Gastroesophageal sphincter (tissue), 4 donors: Measurements from ENCODE around the gene EIPR1. TPM values are rescaled to one million over a fixed set of nuclear protein-coding genes. Genes with fewer than 3 reads are reported as not detected.
A peak's percentile ranks its signal among the peaks of the same experiment; 100 is the strongest.
"Not testable (repeated sequence)": the region's sequence is repeated elsewhere in the genome, so short reads cannot be mapped to it uniquely, and the experiment has no call there.

Source experiments
- ATAC-seq: fragments of 150-250 bp; one replicate; pipeline ENCODE4 v1.9.1; 2016; ENCODE audit warnings: mild to moderate bottlenecking, moderate library complexity
- H3K27ac ChIP-seq, 4 donors: fragments of 200-600 bp; sonication (generic) in 3 of 4; 1 replicate in 3 of 4; 2 replicates in 1 of 4; pipeline ENCODE4 v1.5.1; 2016 to 2019
- H3K27me3 ChIP-seq: fragments of 200-600 bp; sonication (generic); one replicate; pipeline ENCODE4 v1.5.1; 2019
- H3K36me3 ChIP-seq, 2 donors: fragments of 200-600 bp; sonication (generic); one replicate each; pipeline ENCODE4 v1.5.1; 2019; ENCODE audit warnings: control low read depth in 1 of 2
- H3K4me1 ChIP-seq, 3 donors: fragments of 200-600 bp; sonication (generic); 1 replicate in 2 of 3; 2 replicates in 1 of 3; pipeline ENCODE4 v1.5.1; 2016 to 2019; ENCODE audit warnings: control low read depth in 2 of 3
- H3K4me3 ChIP-seq, 2 donors: fragments of 200-600 bp; sonication (generic); one replicate each; pipeline ENCODE4 v1.5.1; 2019; ENCODE audit warnings: mild to moderate bottlenecking in 1 of 2, moderate library complexity in 1 of 2
- H3K9me3 ChIP-seq, 3 donors: fragments of 200-600 bp; sonication (generic); one replicate each; pipeline ENCODE4 v1.5.1; 2017 to 2019; ENCODE audit warnings: control low read depth in 2 of 3
- EP300 ChIP-seq: sonication (generic); formaldehyde crosslinking; IDR thresholded peaks from one replicate; pipeline ENCODE4 v1.6.1; 2017; ENCODE audit warnings: antibody characterized with exemption, mild to moderate bottlenecking
- POLR2A ChIP-seq, 2 donors: fragments of 450-650 bp; IDR thresholded peaks; one replicate each; pipeline ENCODE4 v1.6.1; 2017; ENCODE audit warnings: antibody characterized with exemption in 2 of 2, mild to moderate bottlenecking in 2 of 2, moderate library complexity in 1 of 2
- POLR2AphosphoS5 ChIP-seq: sonication (generic); formaldehyde crosslinking; IDR thresholded peaks from one replicate; pipeline ENCODE4 v1.6.1; 2017; ENCODE audit warnings: antibody characterized with exemption
- WGBS, 2 donors: methylation state at CpG; one replicate each; pipeline ENCODE4 v1.1.5; 2018; ENCODE audit warnings: low coverage in 1 of 2; 5-methylcytosine and 5-hydroxymethylcytosine counted together
- total RNA-seq, 4 donors: library from RNA; depleted of rRNA; stranded (reverse); fragments of >200 nt; gene quantifications; one replicate each; pipeline ENCODE4 v1.1.0, GENCODE V29; 2016
- TF ChIP-seq, protein P1 (sequence below), 4 experiments: fragments of 200-600 bp in 2 of 4; fragments of 450-650 bp in 2 of 4; sonication (generic) in 1 of 4; IDR thresholded peaks; one replicate each; pipeline ENCODE4 v1.5.1; 2017 to 2019; ENCODE audit warnings: antibody characterized with exemption in 4 of 4, mild to moderate bottlenecking in 2 of 4, moderate library complexity in 2 of 4

EIPR1 gene
- total RNA-seq, 4 donors from 2014 or later: 11.3 to 26.8 (median 22.2) TPM

DNA sequence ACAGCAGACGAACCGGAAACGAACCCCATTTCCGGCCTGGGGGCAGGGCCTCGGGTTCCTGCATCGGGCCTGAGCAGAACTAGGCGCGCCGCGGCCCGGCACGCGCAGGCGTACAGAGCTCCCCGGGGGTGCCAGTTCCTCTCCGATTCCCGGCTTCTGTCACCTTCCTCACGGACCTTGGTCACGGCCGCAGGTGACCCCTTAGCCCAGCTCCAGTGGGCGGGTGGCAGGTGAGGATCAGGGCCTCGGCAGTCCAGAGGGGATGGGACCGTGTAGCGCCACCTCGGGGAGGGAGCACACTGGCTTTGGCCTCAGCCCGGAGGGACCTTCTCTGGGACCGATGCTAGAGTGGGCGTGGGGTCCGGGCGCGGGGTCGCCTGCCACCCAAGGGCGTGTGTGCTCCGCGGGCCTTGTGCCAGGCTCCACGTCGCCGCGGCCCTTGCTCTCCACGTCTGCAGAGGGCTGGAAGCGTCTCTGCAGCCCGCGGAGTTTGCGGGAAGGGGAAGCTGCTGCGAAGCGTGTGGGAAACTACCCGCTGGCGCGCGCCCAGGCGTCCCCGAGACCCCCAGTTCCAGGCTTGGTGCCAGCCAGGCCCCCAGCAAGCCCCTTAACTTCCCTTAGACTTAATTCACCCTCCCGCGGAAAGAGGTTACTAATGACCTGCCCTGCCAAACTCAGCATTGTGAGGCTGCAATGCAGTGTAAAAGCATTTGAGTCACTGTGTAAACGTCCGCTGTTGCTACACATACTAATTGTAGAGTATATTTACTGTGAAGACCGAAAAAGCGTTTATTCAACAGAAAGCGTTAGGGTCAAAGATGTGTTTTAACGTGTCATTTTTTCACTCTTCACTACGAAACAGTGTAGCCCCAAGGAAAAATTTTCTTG, 2.3 kb upstream of the EIPR1 start, which contains the start of gene TRAPPC12:
TSS of gene TRAPPC12 (plus strand) at position 48 of the 888 bp plus-strand sequence. CDS start 7,930 bp downstream, outside the sequence.
- H3K36me3 ChIP-seq: peaks cover 0 to 13% of the 10 kb centered on the region in 2 donors
- no peaks in the 10 kb centered on the region for H3K9me3 ChIP-seq
- H3K27me3 ChIP-seq: no peaks in the 10 kb centered on the region
- peaks cover 0 to 39% (median 12%) of the 10 kb centered on the region in 3 donors for H3K4me1 ChIP-seq
- 2 to 5% methylated on average over 10 to 14 of the region's 61 CpGs for WGBS, 2 donors
- H3K4me3 ChIP-seq: peak within 1 kb of the TSS; percentile 82 to 86
- ATAC-seq: peak; percentile 82
- H3K27ac ChIP-seq: peak within 1 kb of the TSS; percentile 79 to 93 (median 90)
- TF ChIP-seq, protein P1, sequence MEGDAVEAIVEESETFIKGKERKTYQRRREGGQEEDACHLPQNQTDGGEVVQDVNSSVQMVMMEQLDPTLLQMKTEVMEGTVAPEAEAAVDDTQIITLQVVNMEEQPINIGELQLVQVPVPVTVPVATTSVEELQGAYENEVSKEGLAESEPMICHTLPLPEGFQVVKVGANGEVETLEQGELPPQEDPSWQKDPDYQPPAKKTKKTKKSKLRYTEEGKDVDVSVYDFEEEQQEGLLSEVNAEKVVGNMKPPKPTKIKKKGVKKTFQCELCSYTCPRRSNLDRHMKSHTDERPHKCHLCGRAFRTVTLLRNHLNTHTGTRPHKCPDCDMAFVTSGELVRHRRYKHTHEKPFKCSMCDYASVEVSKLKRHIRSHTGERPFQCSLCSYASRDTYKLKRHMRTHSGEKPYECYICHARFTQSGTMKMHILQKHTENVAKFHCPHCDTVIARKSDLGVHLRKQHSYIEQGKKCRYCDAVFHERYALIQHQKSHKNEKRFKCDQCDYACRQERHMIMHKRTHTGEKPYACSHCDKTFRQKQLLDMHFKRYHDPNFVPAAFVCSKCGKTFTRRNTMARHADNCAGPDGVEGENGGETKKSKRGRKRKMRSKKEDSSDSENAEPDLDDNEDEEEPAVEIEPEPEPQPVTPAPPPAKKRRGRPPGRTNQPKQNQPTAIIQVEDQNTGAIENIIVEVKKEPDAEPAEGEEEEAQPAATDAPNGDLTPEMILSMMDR (IDR thresholded peaks at IDR 0.05): peak in 3 of 4 experiments; percentile 13 to 70 (median 32)
- TF ChIP-seq POLR2A (IDR thresholded peaks at IDR 0.05) (peak; percentile 65 to 66), POLR2AphosphoS5 (peak; percentile 88), EP300 (no peak)

DNA sequence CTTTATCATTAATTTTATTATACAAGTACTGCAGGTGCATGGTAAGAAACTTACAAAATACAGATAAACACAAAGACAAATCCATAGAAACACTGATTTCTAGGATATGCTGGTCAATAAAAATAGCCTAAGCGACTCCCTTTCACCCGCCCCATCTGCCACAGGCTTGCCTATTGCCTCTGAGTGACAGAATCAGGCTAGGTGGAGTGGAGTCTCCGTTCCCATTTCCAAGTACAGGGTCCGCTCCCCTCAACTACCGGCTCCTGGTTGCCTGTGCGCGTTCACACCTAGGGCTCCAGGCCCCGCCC, 1.7 kb upstream of the EIPR1 start:
- WGBS, 2 donors: 28% methylated on average over 3 of the region's 8 CpGs; no CpG with 5 or more reads in 1 of the 2 donors
- Histone ChIP-seq H3K36me3 (peaks cover 0 to 13% of the 10 kb centered on the region in 2 donors), H3K27ac (peak overlapping the region; percentile 72 to 93 (median 90))

DNA sequence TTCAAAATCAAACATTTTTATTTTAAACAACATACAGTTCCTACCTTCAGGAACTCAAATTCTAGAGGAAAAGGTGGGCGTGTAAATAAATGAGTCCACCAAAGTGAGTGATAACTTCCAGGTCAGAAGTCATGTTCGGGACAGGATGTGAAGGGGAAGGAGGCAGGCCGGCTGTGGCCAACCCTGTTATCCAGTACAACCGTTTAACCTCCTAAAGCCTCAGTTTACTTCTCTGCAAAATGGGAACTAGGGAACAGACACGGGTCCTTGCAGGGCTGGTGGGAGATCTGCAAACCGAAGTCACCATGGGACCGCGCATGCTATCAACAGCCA, 373 bp downstream of the EIPR1 start:
- Histone ChIP-seq H3K36me3 (peaks cover 0 to 1% of the 10 kb centered on the region in 2 donors), H3K9me3 (no peaks in the 10 kb centered on the region), H3K27me3 (no peaks in the 10 kb centered on the region), H3K4me1 (peaks cover 0 to 39% (median 12%) of the 10 kb centered on the region in 3 donors), H3K4me3 (peak overlapping the region; percentile 72 to 88), H3K27ac (peak overlapping the region; percentile 2 to 93 (median 90))
- ATAC-seq: peak; percentile 2
- 0 to 4% methylated on average over 3 to 4 of the region's 8 CpGs for WGBS, 2 donors
- TF ChIP-seq, protein P1 (IDR thresholded peaks at IDR 0.05): no peak
- TF ChIP-seq EP300 (no peak), POLR2A (IDR thresholded peaks at IDR 0.05) (no peak), POLR2AphosphoS5 (no peak)

More for the DNA sequence above, 1.7 kb upstream of the EIPR1 start:
- no peak for ATAC-seq
- Histone ChIP-seq H3K27me3 (no peaks in the 10 kb centered on the region), H3K4me3 (peak overlapping the region; percentile 82 to 86), H3K4me1 (peaks cover 0 to 39% (median 12%) of the 10 kb centered on the region in 3 donors), H3K9me3 (no peaks in the 10 kb centered on the region)
- TF ChIP-seq POLR2AphosphoS5 (no peak), POLR2A (IDR thresholded peaks at IDR 0.05) (no peak), EP300 (no peak)
- TF ChIP-seq, protein P1 (IDR thresholded peaks at IDR 0.05): no peak

DNA sequence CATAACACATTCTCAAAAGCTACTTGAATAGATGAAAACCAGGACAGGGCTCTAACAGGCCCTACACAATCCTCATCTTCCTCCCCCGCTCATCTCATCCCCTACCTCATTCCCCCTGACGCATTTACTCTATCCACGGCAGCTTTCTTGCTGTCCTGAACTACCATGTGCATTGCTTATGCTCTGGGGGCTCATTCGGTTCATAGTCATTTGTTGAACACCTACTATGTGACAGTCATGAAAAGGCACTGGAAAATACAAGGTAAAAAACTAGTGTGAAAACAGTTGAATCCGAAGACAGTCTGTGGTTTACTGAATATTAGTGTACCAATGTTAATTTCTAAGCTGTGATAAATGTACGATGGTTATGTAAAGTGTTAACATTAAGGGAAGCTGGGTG, 797 bp downstream of the EIPR1 start:
- H3K9me3 ChIP-seq: no peaks in the 10 kb centered on the region
- H3K27me3 ChIP-seq: no peaks in the 10 kb centered on the region
- TF ChIP-seq POLR2A (IDR thresholded peaks at IDR 0.05) (no peak), EP300 (no peak), POLR2AphosphoS5 (no peak)
- TF ChIP-seq, protein P1 (IDR thresholded peaks at IDR 0.05): no peak
- no peak for ATAC-seq
- 58 to 67% methylated on average over 5 to 6 of the region's 6 CpGs for WGBS, 2 donors
- H3K4me1 ChIP-seq: peaks cover 0 to 39% (median 12%) of the 10 kb centered on the region in 3 donors
- H3K36me3 ChIP-seq: no peaks in the 10 kb centered on the region
- peak overlapping the region; percentile 72 to 88 for H3K4me3 ChIP-seq
- peak overlapping the region in 1 of 4 donors; percentile 93 for H3K27ac ChIP-seq

DNA sequence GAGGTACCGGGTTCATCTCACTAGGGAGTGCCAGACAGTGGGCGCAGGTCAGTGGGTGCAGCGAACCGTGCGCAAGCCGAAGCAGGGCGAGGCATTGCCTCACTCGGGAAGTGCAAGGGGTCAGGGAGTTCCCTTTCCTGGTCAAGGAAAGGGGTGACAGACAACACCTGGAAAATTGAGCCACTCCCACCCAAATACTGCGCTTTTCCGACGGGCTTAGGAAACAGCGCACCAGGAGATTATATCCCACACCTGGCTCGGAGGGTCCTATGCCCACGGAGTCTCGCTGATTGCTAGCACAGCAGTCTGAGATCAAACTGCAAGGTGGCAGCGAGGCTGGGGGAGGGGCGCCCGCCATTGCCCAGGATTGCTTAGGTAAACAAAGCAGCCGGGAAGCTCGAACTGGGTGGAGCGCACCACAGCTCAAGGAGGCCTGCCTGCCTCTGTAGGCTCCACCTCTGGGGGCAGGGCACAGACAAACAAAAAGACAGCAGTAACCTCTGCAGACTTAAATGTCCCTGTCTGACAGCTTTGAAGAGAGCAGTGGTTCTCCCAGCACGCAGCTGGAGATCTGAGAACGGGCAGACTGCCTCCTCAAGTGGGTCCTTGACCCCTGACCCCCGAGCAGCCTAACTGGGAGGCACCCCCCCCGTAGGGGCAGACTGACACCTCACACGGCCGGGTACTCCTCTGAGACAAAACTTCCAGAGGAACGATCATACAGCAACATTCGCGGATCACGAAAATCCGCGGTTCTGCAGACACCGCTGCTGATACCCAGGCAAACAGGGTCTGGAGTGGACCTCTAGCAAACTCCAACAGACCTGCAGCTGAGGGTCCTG, 8.1 kb downstream of the EIPR1 start:
- WGBS, 2 donors: 83 to 89% methylated on average over 1 to 8 of the region's 34 CpGs
- ATAC-seq, H3K9me3 ChIP-seq, H3K4me3 ChIP-seq, H3K36me3 ChIP-seq, H3K4me1 ChIP-seq, H3K27me3 ChIP-seq, H3K27ac ChIP-seq: not testable (repeated sequence)
